ENCODE data around the gene CCDC71L. TPM values are rescaled to one million over a fixed set of nuclear protein-coding genes. Genes with fewer than 3 reads are reported as not detected.
A peak's percentile ranks its signal among the peaks of the same experiment; 100 is the strongest.

Gene CCDC71L
- polyA plus RNA-seq, 10 donors, result 2.9 to 5.4 (median 3.9) TPM

DNA sequence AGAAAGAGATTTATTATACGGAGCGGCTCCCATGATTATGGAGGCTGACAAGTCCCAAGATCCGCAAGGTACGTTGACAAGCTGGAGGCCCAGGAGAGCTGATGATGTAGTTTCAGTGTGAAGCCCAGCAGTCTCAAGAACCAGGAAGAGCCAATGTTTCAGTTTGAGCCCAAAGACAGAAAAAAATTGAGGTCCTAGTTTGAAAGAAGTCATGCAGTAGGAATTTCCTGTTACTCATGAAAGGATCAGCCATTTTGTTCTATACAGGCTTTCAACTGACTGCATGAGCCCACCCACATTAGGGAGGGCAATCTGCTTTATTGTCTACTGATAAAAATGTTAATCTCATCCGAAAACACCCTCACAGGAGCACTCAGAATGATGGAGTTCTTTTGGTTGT lies 51.5 kb downstream of the CCDC71L start:
- peak in 1 of 3 donors; percentile 66 for DNase-seq

- DNase-seq, result no peak
These were observed 52.3 kb downstream of the CCDC71L start for GRCh38 chr7:106608661-106609060.

Other genes starting within 250 kb of the CCDC71L start
- 1 to 10 TPM; 1.8 to 3.4 (median 3.0) TPM for gene PIK3CG, start 204.1 kb upstream of the CCDC71L start, polyA plus RNA-seq (ENCODE audit: insufficient read length in 10 of 10)

All from muscle of back (tissue), 11 donors.